Lung (tissue), 12 donors: ENCODE results near the gene FBF1. TPM values are rescaled to one million over a fixed set of nuclear protein-coding genes. Genes with fewer than 3 reads are reported as not detected.

Source experiments
- ATAC-seq: fragments of 200-7000 bp; cut with Tn5 transposase; one replicate; pipeline ENCODE4 v1.9.1; 2020; ENCODE audit warnings: moderate number of reproducible peaks; ENCODE audit not compliant: insufficient read depth, low FRiP score
- DNase-seq, 3 donors: peaks; one replicate each; pipeline ENCODE4 v3.0.0-alpha.2; 2013 to 2017
- H3K27ac ChIP-seq, 2 donors: one replicate each; pipeline ENCODE4 v1.5.1; 2013; ENCODE audit warnings: mild to moderate bottlenecking in 2 of 2, moderate library complexity in 2 of 2, control low read depth in 1 of 2, inconsistent platforms in 1 of 2, low read depth in 1 of 2, low read length in 1 of 2
- H3K27me3 ChIP-seq, 3 donors: one replicate each; pipeline ENCODE4 v1.5.1; 2013; ENCODE audit warnings: low read length in 2 of 3; ENCODE audit not compliant: control insufficient read depth in 3 of 3, insufficient read depth in 3 of 3
- H3K36me3 ChIP-seq, 4 donors: one replicate each; pipeline ENCODE4 v1.5.1; 2013; ENCODE audit warnings: low read length in 4 of 4, mild to moderate bottlenecking in 1 of 4, moderate library complexity in 1 of 4; ENCODE audit not compliant: control insufficient read depth in 4 of 4, insufficient read depth in 4 of 4
- H3K4me1 ChIP-seq, 5 donors: one replicate each; pipeline ENCODE4 v1.5.1; 2013; ENCODE audit warnings: low read length in 5 of 5, mild to moderate bottlenecking in 2 of 5, moderate library complexity in 1 of 5; ENCODE audit not compliant: control insufficient read depth in 5 of 5, insufficient read depth in 5 of 5
- H3K4me3 ChIP-seq: one replicate; pipeline ENCODE4 v1.5.1; 2013; ENCODE audit warnings: mild to moderate bottlenecking, control low read depth, moderate library complexity
- H3K9ac ChIP-seq, 2 donors: one replicate each; pipeline ENCODE4 v1.5.1; 2013; ENCODE audit warnings: low read length in 2 of 2, control low read depth in 1 of 2; ENCODE audit not compliant: insufficient read depth in 1 of 2
- H3K9me3 ChIP-seq, 4 donors: one replicate each; pipeline ENCODE4 v1.5.1; 2013; ENCODE audit warnings: low read length in 3 of 4, mild to moderate bottlenecking in 1 of 4, moderate library complexity in 1 of 4; ENCODE audit not compliant: control insufficient read depth in 4 of 4, insufficient read depth in 3 of 4
- WGBS, 2 donors: extraction: QIAGEN DNeasy Blood & Tissue Kit; methylation state at CpG; one replicate each; pipeline ENCODE4 v1.1.7; 2013; 5-methylcytosine and 5-hydroxymethylcytosine counted together
- polyA plus RNA-seq, 2 donors: library from polyadenylated mRNA; stranded (reverse); fragments of 200-250 nt; gene quantifications; one replicate each; pipeline ENCODE4 v1.2.1, GENCODE V29; 2013
- total RNA-seq, 2 donors: library from RNA; depleted of rRNA in 1 of 2; stranded (reverse); fragments of >200 nt in 1 of 2; gene quantifications; one replicate each; pipeline ENCODE4 v1.2.1, GENCODE V29; 2014 to 2021
- TF ChIP-seq, protein P1 (sequence below): IDR thresholded peaks from 2 replicates; pipeline ENCODE4 v1.5.1; 2012; ENCODE audit warnings: mild to moderate bottlenecking; ENCODE audit errors: control extremely low read depth, extremely low read depth
- donor health status: control.
- donor health status: control.
- donor health status: Bipolar disorder and iron deficiency.
- donor health status: healthy.
- donor health status: DM: yes; HTN: yes; CAD: no.

FBF1 gene
- total and polyA plus RNA-seq, 4 donors, result 4.6 to 18.7 (median 13.1) TPM

DNA sequence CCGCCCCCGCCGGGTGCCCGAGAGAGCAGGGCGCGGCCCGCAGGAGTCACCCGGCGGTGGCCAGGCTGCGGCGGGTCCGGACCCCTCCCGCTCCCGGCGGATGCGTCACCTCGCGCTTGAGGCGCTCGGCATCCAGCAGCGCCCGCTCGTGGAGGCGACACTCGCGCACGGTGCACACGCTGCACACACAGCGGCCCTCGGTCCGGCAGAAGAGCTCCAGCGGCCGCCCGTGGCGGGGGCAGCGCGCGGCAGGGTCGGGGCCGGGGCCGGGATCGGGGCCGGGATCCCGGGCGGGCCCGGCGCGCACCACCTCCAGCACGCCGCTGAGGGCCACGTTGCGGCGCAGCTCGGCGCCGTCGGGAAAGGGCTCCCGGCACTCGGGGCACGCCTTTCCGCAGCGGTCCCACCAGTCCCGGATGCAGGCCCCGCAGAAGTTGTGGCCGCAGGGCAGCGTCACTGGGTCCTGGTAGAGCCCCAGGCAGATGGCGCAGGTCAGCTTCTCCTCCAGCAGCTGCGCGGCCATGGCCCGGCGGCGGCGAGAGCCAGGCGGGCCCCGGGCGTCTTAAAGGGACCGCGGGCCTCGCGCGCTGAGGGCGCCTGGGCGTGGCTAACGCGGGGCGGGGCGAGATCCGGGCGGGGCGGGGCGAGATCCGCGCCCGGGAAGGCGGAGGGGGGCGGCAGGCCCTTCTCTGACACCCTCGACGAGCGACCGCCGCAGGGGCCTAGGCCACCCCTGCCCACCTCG lies 44.3 kb downstream of the FBF1 start, which contains the start of gene TRIM65:
Gene TRIM65 (minus strand): TSS at position 537 of the 745 bp plus-strand sequence. CDS start 14 bp downstream, at position 523.
- H3K9me3 ChIP-seq, result no peaks in the 10 kb centered on the region
- H3K27ac ChIP-seq, result peak within 1 kb of the TSS; percentile 95
- peaks cover 0 to 36% (median 9%) of the 10 kb centered on the region in 5 donors for H3K4me1 ChIP-seq
- peak within 1 kb of the TSS; percentile 37 to 65 for H3K9ac ChIP-seq
- 0% methylated on average over 72 to 102 of the region's 102 CpGs for WGBS, 2 donors
- peak; percentile 86 to 90 (median 87) for DNase-seq
- peak within 1 kb of the TSS; percentile 69 for H3K4me3 ChIP-seq
- peak; percentile 88 for ATAC-seq
- no peaks in the 10 kb centered on the region for H3K27me3 ChIP-seq
- TF ChIP-seq, protein P1, sequence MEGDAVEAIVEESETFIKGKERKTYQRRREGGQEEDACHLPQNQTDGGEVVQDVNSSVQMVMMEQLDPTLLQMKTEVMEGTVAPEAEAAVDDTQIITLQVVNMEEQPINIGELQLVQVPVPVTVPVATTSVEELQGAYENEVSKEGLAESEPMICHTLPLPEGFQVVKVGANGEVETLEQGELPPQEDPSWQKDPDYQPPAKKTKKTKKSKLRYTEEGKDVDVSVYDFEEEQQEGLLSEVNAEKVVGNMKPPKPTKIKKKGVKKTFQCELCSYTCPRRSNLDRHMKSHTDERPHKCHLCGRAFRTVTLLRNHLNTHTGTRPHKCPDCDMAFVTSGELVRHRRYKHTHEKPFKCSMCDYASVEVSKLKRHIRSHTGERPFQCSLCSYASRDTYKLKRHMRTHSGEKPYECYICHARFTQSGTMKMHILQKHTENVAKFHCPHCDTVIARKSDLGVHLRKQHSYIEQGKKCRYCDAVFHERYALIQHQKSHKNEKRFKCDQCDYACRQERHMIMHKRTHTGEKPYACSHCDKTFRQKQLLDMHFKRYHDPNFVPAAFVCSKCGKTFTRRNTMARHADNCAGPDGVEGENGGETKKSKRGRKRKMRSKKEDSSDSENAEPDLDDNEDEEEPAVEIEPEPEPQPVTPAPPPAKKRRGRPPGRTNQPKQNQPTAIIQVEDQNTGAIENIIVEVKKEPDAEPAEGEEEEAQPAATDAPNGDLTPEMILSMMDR, result peak; percentile 36
- H3K36me3 ChIP-seq, result peaks cover 0 to 40% (median 12%) of the 10 kb centered on the region in 4 donors

DNA sequence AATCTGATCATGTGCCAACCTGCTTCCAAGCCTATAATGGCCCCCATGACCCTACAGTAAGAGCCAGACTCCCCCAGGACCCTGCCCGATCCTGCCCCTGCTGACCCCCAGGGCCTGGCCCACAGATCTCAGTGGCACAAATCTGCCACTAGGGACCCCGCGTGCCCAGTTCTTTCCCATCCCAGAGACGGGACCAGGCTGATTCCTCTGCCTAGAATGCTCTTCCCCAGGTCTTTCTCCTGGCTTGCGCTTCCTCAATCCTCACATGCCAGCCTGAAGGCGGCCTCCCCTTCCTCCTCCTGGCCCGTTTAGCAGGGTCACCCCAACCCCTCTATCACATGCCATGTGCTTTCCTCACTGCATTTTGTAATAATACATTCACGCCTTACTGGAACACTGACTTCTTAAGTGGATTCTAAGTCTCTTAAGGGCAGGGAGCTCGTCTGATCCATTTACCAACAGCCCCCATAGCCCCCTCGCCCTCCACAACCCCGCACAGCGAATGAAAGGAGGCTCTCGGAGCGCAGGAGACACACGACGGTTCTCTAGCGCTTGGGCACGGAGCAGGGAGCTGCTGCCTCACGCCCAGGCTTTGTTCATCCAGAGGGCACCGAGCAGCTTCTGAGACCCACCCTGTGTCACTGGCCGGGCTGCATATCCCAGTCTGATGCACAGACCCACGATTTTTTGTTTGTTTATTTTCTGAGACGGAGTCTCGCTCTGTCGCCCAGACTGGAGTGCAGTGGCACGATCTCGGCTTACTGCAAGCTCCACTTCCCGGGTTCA lies 45.3 kb downstream of the FBF1 start:
- ATAC-seq (no peak), DNase-seq (peak in 2 of 3 donors; percentile 25 to 32)
- 24 to 28% methylated on average over 28 of the region's 28 CpGs for WGBS, 2 donors
- Histone ChIP-seq H3K4me1 (peaks cover 0 to 38% (median 9%) of the 10 kb centered on the region in 5 donors), H3K36me3 (peaks cover 0 to 40% (median 9%) of the 10 kb centered on the region in 4 donors), H3K9ac (peak overlapping the region; percentile 37 to 65), H3K27me3 (no peaks in the 10 kb centered on the region), H3K4me3 (no peak overlapping the region), H3K9me3 (no peaks in the 10 kb centered on the region), H3K27ac (peak overlapping the region; percentile 62 to 95)
- TF ChIP-seq, protein P1, result no peak

DNA sequence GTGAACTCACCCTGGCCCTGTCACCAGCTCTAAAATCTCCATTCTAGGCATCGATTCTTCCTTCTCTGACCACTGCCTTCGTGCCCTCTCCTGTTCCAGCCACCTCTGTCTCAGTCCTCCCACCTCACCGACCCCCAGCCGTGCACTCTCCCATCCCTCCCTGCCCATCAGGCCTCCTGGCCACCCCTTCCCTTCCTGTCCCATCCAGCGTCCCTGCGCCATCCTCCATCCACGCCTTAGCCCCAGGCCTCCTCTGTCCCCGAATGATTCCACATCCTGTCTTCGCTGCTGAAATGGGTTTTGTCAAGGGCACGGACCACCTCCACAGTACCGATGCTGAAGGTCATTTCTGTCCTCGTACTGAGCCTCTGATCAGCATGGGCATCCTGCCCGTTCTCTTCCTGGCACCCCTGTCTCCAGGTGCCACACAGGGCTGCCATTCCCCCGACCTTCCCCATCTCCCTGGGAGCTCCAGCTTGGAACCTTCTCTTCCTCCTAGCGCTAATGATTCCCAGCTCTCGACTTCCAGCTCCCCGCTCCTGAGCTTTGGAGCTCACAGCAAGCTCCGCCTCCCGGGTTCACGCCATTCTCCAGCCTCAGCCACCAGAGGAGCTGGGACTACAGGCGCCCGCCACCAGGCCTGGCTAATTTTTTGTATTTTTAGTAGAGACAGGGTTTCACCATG lies 46.7 kb downstream of the FBF1 start:
- Histone ChIP-seq H3K4me1 (peaks cover 0 to 38% (median 9%) of the 10 kb centered on the region in 5 donors), H3K4me3 (no peak overlapping the region), H3K27ac (no peak overlapping the region), H3K36me3 (peaks cover 0 to 34% (median 3%) of the 10 kb centered on the region in 4 donors), H3K9me3 (no peaks in the 10 kb centered on the region), H3K27me3 (no peaks in the 10 kb centered on the region), H3K9ac (peak overlapping the region in 1 of 2 donors; percentile 23)
- ATAC-seq, result no peak
- DNase-seq, result peak; percentile 33 to 45 (median 40)
- TF ChIP-seq, protein P1, result no peak
- WGBS, 2 donors, result 86 to 92% methylated on average over 22 of the region's 22 CpGs
